NCI-H1092 (cell line): ENCODE data around the gene NANP.
A peak's percentile ranks its signal among the peaks of the same experiment; 100 is the strongest.
"Not testable (repeated sequence)": the region's sequence is repeated elsewhere in the genome, so short reads cannot be mapped to it uniquely, and the experiment has no call there.

Experiments
- DNase-seq: peaks from one replicate; lab custom pipeline; 2025; lab: John Stamatoyannopoulos, UW

Gene NANP

DNA sequence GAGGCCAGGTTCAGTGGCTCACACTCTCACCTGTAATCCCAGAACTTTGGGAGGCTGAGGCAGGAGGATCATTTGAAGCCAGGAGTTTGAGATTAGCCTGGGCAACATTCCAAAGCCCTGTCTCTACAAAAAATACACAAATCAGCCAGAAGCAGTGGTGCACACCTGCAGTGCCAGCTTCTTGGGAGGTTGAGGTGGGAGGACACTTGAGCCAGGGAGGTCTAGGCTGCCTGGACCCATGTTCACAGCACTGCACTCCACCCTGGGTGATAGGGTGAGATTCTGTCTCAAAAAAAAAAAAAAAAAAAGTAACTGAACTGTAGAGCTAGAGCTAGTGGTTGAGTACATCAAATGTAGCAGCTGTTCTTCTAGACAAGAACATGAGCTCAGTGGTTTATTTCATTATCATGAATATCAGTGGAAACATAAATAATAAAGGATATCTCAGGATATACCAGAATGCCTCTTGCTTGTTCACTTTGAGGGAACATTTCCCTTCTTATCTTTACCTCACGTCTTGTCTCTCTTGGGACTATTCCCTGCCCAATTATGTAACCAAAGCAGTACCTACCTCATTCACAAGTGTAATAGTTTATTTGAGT lies 17.6 kb downstream of the NANP start:
- DNase-seq: no peak

DNA sequence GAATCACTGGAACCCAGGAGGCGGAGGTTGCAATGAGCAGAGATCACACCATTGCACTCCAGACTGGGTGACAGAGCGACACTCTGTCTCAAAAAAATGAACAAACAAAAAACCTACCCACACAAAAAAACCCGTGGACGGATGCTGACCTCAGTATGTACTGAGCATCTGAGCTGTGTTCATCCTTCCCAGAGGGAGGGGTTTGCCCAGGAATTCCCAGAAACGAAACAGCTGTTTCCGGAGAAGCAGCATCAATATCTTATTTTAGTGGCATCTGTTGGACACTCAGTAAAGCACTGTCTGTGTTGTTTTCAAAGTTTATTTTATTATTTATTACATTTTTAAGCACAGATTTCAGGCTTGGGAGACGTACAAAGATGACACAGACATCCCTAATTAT lies 18.7 kb downstream of the NANP start:
- DNase-seq: no peak

DNA sequence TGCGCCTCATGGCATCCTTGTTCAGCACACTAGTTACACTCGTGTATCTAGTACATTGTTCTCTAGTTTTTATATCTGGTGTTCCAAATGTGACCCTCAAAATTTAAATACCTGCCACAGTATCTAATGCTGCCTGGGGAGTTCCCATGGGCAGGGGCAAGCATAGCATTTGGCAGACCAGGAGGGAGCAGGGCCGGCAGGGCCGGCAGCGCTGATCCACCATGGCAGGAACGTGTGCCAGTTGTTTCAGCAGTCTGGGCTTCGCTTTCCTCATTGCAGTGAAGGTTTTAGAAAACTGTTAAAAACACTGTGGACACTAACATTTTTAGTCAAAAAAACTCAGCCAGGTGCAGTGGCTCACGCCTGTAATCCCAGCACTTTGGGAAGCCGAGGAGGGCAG lies 19.2 kb downstream of the NANP start:
- no peak for DNase-seq

DNA sequence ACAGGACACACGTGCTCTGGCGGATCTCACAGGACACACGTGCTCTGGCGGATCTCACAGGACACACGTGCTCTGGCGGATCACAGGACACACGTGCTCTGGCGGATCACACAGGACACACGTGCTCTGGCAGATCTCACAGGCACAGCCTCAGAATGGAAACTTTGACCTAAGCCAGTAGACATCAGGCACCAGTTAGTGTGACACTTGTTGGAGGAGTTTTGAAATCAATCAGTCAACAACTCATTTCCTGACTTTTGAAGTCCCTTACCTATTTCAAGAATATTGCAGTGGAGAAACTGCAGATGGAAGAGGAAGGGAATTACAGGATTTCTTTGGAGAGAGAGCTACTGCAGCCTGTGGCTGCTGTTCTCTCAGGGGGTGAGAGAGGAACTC lies 20.9 kb downstream of the NANP start:
- DNase-seq: not testable (repeated sequence)

DNA sequence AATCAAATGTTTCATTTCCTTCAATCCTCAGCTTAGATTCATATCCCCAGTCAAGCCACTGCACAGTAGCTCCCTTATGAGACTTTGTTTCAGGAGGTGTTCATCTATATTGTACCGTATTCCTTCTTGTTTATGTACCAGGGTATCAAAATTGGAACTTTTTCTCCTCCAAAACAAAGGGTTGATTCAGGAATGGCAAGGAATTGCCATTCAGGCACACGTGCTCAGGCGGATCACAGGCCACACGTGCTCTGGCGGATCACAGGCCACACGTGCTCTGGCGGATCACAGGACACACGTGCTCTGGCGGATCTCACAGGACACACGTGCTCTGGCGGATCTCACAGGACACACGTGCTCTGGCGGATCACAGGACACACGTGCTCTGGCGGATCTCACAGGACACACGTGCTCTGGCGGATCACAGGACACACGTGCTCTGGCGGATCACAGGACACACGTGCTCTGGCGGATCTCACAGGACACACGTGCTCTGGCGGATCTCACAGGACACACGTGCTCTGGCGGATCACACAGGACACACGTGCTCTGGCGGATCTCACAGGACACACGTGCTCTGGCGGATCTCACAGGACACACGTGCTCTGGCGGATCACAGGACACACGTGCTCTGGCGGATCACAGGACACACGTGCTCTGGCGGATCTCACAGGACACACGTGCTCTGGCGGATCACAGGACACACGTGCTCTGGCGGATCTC lies 21.5 kb downstream of the NANP start:
- not testable (repeated sequence) for DNase-seq

DNA sequence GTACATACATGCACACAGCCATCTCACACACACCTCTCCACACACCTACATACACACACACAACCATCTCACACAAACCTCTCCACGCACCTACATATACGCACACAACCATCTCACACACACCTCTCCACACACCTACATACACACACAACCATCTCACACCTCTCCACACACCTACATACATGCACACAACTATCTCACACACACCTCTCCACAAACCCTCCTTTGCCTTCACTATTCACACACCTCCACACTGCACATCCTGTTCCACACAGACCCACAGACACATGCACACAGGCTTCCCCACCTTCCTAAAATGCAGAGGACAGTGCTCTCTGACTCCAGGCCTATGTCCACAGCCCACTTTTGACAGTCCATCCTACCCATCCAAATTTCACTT lies 22.2 kb downstream of the NANP start:
- no peak for DNase-seq

DNA sequence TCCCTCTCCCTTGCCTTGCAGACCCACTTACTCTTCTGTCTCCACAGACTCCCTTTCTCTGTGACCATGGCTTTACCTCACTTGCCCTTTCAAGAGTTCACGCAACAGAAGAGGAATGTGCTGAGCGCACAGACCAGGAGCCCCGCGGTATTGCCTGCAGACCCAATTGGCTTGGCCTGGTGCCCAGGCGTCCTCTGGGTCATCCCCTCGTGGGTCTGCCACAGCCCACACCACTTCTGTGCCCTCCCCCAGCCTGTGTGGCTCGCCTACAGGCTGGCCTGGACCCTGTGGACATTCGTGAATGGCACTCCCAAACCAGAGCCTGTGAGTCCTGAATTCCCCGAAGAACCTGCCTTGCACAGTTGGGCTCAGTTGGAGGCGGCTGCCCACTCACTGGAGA lies 23.2 kb downstream of the NANP start:
- no peak for DNase-seq

DNA sequence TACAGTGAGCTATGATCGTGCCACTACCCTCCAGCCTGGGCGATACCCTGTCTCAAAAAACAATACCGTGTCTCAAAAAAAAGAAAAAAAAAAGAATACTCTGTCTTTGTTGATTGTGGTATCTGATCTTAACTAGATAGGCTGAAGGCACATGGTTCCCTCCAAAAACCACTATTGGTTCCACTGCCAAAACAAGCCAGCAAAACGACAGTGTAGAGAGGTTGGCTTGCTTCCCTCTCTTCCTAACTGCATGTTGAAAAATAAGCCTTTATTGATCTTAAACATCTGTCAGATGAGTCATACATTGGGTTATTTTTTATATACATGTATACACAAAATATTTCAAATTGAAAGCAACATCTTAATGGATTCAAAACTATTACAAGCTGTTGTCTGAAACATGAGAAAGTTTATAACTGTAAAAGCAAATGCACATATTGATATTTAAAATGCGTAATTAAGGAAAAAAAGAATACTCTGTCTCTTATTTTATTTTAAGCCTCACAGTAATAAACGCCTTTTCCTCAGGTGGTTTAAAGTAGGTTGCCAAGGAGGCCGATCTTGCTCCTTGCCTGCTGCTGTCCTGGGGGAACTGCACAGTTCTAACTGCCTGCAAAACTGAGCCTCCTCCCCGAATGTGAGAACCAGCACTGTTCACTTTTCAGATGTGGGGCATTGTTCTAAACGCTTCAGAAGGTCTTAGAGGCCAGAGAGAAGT lies 31.5 kb downstream of the NANP start:
- DNase-seq: peak; percentile 1

DNA sequence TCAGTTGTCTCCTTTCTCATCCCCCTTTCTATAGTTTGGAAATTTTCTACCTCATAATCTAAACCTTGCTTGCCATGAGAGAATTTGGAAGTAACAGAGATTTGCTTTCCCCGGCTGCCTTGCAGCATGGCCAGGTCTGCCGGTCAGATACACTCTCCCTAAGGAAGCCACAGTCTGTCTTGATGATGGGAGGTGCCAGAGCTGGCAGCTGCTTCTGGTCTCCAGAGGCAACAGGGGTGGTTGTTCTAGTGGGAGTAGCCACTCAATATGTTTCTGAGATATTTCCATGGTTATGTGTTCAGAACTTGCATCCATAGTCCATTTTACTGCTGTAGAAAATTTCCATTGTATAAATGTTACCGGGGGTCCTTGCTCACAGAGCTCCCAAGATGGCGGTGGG lies 33.0 kb downstream of the NANP start:
- not testable (repeated sequence) for DNase-seq

DNA sequence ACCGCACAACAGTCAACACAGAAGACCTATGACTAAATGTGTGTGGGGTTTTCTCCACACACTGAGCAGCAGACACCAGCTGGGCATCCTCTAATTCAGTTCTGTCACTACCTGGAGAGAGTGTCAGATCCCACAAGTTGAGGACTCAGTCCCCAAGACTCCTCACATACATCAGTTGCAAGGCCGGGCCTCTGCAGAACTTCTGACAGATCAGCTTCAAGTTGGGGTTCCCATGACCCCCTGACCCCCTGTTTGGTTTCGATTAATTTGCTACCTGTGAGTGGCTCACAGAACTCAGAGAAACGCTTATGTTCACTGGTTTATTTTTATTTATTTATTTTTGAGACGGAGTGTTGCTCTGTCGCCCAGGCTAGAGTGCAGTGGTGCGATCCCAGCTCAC lies 35.3 kb downstream of the NANP start:
- DNase-seq: no peak

DNA sequence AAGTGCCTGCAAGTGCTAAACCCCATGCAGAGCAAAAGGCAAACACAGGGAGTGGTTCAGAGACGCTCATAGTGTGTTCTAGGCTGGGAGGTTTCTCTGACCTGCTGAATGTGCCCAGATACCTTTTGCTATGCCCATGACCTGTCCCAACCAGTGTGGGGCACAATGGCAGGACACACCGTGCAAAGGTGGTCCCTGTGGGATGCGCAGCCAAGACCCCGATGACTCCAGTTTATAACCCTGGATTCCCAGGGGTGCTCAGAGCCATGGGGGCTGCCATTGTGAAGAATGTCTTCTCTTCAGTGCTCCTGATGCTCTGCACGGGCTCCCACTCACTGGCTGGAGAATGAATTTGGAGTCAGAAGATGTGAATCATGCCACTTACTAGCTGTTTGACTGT lies 36.3 kb downstream of the NANP start:
- no peak for DNase-seq

DNA sequence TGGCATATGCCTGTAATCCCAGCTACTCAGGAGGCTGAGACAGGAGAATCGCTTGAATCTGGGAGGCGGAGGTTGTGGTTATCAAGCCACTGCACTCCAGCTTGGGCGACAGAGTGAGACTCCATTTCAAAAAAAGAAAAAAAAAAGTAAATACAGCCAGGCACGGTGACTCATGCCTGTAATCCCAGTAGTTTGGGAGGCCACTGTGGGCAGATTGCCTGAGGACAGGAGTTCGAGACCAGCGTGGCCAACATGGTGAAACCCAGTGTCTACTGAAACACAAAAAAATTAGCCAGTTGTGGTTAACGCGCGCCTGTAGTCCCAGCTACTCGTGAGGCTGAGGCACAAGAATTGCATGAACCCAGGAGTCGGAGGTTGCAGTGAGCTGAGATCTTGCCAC lies 36.9 kb downstream of the NANP start:
- no peak for DNase-seq

DNA sequence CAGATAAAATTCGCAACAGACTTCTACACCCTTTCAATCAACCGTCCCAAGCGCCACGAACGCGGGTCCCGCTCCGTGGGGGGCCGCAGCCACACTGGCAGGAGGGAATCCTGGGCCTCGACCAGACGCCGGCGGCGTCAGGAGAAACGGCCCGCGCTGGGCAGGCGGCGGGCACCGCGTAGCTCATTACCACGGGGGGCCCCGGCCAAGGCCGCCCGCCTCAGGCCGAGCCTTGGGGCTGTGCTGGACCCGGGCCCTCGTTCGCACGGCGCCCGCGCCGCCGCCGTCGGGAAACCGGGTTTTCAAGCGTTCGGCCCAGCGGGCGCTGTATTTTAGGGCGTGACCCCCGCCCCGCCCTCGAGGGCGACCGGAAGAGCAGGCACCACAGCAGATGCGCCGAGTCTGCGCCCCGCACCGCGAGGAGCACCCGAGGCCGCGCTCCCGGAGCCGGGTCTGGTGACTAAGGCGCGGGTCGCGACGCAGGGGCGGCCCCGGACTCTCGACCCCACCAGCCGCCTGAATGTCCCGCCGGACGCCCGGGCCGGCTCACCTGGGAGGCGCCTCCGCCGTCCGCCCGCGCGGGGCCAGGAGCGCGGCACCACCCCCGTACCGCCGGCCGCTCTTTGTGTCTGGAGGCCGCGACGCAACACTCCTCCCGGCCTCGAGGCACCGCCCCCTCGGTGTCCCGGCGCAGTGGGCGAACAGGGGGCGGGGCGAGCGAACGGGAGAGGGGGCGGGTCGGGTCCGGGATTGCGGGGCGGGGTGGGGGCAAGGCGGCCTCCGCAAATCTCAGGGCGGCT lies 38.7 kb downstream of the NANP start, which contains the start of gene NINL:
Gene NINL (minus strand): TSS at position 627 of the 800 bp plus-strand sequence. CDS start 58,944 bp downstream, outside the sequence.
- DNase-seq: peak; percentile 50

DNA sequence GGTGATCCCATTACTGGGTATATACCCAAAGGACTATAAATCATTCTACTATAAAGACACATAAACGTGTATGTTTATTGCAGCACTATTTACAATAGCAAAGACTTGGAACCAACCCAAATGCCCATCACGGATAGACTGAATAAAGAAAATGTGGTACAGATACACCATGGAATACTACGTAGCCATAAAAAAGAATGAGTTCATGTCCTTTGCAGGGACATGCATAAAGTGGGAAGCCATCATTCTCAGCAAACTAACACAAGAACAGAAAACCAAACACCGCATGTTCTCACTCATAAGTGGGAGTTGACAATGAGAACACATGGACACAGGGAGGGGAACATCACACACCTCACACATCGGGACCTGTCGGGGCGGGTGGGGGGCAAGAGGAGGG lies 40.2 kb downstream of the NANP start:
- DNase-seq: not testable (repeated sequence)

DNA sequence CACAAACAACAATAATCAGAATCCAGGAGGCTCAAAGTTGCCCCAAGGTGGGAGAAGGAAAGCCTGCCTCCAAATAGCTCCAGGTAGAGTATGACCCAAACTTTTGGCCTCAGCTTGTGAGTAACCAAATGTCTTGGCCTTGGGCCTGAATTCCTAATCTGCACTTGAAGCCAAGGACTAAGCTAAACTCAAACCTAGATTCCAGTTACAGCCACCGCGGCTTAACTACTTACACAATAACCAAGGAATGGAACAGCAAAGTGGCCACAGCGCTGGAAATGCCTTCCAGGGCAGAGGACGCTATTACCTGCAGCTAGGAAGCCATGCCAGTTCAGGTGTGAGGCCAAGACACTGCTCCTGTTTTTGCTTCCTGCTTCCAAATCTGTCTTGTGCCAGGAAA lies 43.1 kb downstream of the NANP start:
- no peak for DNase-seq

DNA sequence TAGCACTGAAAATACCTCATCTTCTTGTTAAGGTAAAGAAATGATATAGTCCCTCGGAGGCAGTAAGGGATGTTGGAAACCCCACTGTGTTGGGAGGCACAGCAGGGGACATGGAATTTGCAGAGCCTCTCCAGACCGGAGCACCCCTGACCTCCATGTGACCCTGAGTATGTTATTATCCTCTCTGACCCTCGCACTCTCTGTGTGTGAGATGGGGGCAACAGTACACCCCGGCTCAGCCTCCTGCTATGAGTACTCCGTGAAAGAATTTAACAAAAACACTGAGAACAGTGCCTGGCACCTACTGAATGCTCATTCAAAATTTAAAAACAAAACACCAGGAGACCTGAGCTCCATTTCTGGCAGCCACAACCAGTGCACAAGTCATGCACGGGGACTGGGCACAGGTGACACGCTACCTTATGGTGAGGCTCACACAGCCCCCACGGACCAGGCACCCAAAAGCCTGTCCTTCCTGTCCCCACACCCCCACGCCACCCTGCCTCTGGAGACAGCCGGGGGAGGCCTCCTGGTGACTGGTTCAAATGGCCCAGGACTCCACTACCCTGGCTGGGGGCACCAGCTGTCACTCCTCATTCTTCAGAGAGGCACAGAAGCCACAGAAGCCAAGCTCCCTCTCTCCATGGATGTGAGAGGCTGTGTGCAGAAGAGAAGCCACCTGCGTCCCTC lies 44.6 kb downstream of the NANP start:
- DNase-seq: peak; percentile 22

DNA sequence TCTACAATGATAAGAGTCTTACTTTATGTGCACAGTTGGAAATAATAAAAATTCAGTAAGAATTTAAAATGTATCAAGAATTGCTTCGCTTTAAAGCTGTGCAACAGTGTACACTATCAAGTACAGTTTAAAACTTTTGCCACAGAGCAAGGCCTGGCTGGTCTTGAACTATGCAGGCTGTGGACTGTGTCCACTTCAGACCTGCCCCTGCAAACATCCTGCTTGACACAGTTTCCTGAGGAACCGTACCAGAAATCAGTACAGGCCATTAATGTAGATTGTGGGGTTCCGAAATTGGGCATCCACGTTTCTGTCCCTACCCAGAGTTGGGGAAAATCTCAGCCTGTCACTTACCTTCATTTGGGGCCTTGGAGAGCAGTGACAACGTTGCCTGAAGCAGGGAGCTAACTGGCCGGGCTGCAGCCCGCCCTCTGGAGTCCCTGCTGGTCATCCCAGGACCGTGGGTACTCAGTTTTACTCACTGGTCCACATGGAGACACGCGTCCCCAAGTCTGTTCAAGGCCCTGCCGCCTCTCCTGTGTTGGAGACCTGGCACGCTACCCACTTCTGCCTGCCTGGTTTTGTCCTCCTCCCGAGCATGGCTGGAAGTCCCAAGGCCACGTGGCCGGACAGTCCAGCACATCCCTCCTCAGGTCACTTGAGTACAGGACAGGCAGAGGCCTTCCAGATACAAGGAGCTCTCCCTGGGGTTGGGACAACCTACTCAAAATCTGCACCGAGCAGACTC lies 46.9 kb downstream of the NANP start:
- no peak for DNase-seq

DNA sequence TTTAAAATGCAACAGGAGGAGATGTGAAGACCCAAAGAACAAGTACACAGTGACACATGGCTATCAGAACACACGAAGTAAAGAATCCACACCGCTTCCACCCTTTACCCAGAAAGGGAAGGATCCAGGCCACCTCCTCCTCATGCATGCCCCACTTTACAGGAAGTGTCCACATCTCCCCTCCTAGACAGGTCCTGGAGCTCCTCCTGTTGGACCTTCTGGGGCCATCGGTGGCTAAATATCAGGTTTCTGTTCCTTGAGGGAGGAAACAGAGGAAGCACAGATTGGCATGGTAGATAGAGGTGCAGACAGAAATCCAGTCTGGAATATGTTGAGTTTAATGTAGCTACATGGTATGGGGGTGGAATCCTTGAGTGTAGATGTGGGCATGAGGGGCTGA lies 49.4 kb downstream of the NANP start:
- DNase-seq: no peak

DNA sequence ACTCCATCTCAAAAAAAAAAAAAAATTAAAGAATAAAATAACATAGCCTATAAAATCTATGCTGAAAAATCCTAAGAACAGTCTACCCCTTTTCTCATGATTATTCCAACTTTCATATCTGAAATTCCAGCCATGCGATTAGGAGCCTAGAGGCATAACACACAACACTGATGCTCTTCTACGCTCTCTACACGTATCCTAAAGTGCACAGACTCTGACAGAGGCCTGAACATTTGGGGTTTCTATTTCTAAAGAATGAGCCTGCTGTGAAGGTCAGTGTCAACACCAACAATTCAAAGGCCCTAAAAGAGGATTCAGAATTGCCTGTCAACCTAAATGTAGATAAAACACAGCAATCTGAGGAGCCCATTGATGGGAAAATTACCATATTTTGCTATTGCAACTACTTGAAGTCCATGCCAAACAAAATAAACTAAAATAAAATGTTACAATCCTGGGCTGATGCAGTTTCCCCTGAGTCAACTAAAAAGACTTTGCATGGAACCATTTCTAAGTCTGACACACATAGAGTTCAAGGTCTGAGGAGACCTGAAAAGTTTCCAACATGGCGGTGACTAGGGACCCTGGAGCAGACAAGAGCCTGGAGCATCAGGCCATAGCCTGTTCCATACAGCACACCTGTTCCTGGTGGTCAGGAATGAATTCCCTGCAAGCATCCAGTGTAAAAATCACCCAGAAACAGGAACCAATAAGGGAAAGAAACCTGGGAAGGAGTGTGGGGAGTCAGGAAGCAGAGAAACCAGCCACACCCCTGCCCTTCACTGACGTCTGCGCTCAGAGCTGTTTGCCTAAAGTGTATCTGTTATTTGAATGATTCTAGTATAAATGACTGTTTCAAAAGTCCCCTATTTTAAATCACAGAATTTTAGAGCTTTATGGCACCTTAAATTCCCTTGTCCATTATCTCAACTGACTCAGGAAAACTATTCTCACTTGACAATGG lies 50.2 kb downstream of the NANP start:
- no peak for DNase-seq

DNA sequence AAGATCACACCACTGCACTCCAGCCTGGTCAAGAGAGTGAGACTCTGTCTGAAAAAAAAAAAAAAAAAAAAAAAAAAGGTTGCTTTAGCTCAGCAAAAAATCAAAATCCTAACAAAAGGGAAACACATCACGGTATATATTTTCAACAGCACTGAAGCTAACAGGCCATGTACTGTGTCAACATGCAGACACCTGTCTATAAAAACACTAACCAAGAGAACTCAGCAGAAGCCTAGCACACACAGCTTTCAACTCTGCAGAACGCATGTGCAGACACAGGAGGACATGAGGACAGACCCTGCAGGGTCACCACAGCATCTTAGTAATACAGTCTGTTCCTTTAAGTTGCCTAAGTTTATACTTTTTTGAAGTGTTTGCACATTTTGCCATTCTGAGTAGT lies 52.0 kb downstream of the NANP start:
- DNase-seq: peak; percentile 1
